ENCODE data around the gene TGFB2. TPM values are rescaled to one million over a fixed set of nuclear protein-coding genes. Genes with fewer than 3 reads are reported as not detected.

Gene TGFB2
- polyA plus RNA-seq, 1 donor (not counting 4 experiments of a cell fraction or from before 2014, with no cell fraction given) = 21.5 TPM

GRCh38 chr1:218412171-218412570 is 67.0 kb downstream of the TGFB2 start:
- H3K27me3 ChIP-seq (ENCODE audit: control insufficient read depth, extremely low read depth, insufficient read depth, low read length) = no peaks in the 10 kb centered on the region
- dilution Hi-C loops (cut with MboI; ENCODE audit: extremely low pct_ligation_motif_present, low sequenced_read_pairs) = no loop called here
- H3K36me3 ChIP-seq (ENCODE audit: control insufficient read depth in 2 of 2, extremely low read depth in 1 of 2, insufficient read depth in 2 of 2, low read length in 2 of 2) = no peaks in the 10 kb centered on the region
- no peaks in the 10 kb centered on the region for H3K9me1 ChIP-seq (ENCODE audit: control insufficient read depth, extremely low read depth, insufficient read depth, low read length)
- no peak for TF ChIP-seq CTCF (optimal IDR thresholded peaks at IDR 0.05 in 1 of 3, IDR thresholded peaks at IDR 0.05 in 1 of 3, conservative IDR thresholded peaks at IDR 0.05 in 1 of 3; ENCODE audit: extremely low read depth in 1 of 3, insufficient read depth in 2 of 3, low read length in 3 of 3)
- no peak for TF ChIP-seq EZH2 (IDR thresholded peaks at IDR 0.05; ENCODE audit: low read length)
- H3K4me1 ChIP-seq (ENCODE audit: control insufficient read depth, extremely low read depth, insufficient read depth, low read length) = peaks cover 21% of the 10 kb centered on the region
- no peak overlapping the region for H2AFZ ChIP-seq (ENCODE audit: control insufficient read depth, low read length)
- H3K27ac ChIP-seq (ENCODE audit: control insufficient read depth, insufficient read depth, low read length) = peak overlapping the region; percentile 25
- no peak for FAIRE-seq
- no peak overlapping the region for H3K4me3 ChIP-seq (ENCODE audit: control insufficient read depth in 2 of 3, extremely low read depth in 1 of 3, insufficient read depth in 2 of 3, low read depth in 1 of 3, low read length in 3 of 3)
- peaks cover 2% of the 10 kb centered on the region for H3K79me2 ChIP-seq (ENCODE audit: control insufficient read depth, insufficient read depth, low read length)
- no peak overlapping the region for H3K4me2 ChIP-seq (ENCODE audit: control insufficient read depth, extremely low read depth, insufficient read depth, low read depth, low read length)
- no peaks in the 10 kb centered on the region for H3K9me3 ChIP-seq (ENCODE audit: control insufficient read depth, low read depth, low read length)
- no peak overlapping the region for H3K9ac ChIP-seq (ENCODE audit: control insufficient read depth, extremely low read depth, insufficient read depth, low read length)
- no peaks in the 10 kb centered on the region for H4K20me1 ChIP-seq (ENCODE audit: control insufficient read depth, extremely low read depth, insufficient read depth, low read length)
- DNase-seq (ENCODE audit: low read depth, low spot score) = no peak

DNA sequence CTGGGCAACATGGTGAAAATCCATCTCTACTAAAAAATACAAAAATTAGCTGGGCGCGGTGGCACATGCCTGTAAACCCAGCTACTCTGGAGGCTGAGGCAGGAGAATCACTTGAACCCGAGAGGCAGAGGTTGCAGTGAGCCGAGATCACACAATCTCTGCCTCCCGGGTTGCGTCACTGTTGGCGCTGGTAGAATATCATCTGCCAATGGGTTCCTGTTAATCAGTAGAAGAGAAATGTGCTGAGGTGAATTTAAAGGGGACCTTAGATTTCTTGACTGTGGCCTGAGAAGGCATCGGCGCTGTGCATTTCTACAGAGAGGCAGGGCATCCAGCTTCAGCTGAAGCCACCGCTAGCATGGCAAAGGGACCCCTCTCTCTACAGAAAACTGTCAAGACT is 68.0 kb downstream of the TGFB2 start:
- TF ChIP-seq CTCF (optimal IDR thresholded peaks at IDR 0.05 in 1 of 3, IDR thresholded peaks at IDR 0.05 in 1 of 3, conservative IDR thresholded peaks at IDR 0.05 in 1 of 3; ENCODE audit: extremely low read depth in 1 of 3, insufficient read depth in 2 of 3, low read length in 3 of 3) = no peak
- no peak for TF ChIP-seq EZH2 (IDR thresholded peaks at IDR 0.05; ENCODE audit: low read length)
- no peaks in the 10 kb centered on the region for H3K9me1 ChIP-seq (ENCODE audit: control insufficient read depth, extremely low read depth, insufficient read depth, low read length)
- no peaks in the 10 kb centered on the region for H3K27me3 ChIP-seq (ENCODE audit: control insufficient read depth, extremely low read depth, insufficient read depth, low read length)
- peaks cover 2% of the 10 kb centered on the region for H3K79me2 ChIP-seq (ENCODE audit: control insufficient read depth, insufficient read depth, low read length)
- peaks cover 21% of the 10 kb centered on the region for H3K4me1 ChIP-seq (ENCODE audit: control insufficient read depth, extremely low read depth, insufficient read depth, low read length)
- DNase-seq (ENCODE audit: low read depth, low spot score) (no peak), FAIRE-seq (no peak)
- H3K9ac ChIP-seq (ENCODE audit: control insufficient read depth, extremely low read depth, insufficient read depth, low read length) = no peak overlapping the region
- H3K4me2 ChIP-seq (ENCODE audit: control insufficient read depth, extremely low read depth, insufficient read depth, low read depth, low read length) = no peak overlapping the region
- no peak overlapping the region for H3K4me3 ChIP-seq (ENCODE audit: control insufficient read depth in 2 of 3, extremely low read depth in 1 of 3, insufficient read depth in 2 of 3, low read depth in 1 of 3, low read length in 3 of 3)
- no peak overlapping the region for H2AFZ ChIP-seq (ENCODE audit: control insufficient read depth, low read length)
- no peak overlapping the region for H3K27ac ChIP-seq (ENCODE audit: control insufficient read depth, insufficient read depth, low read length)
- H3K9me3 ChIP-seq (ENCODE audit: control insufficient read depth, low read depth, low read length) = no peaks in the 10 kb centered on the region
- H4K20me1 ChIP-seq (ENCODE audit: control insufficient read depth, extremely low read depth, insufficient read depth, low read length) = no peaks in the 10 kb centered on the region
- no peaks in the 10 kb centered on the region for H3K36me3 ChIP-seq (ENCODE audit: control insufficient read depth in 2 of 2, extremely low read depth in 1 of 2, insufficient read depth in 2 of 2, low read length in 2 of 2)
- dilution Hi-C loops (cut with MboI; ENCODE audit: extremely low pct_ligation_motif_present, low sequenced_read_pairs) = no loop called here

Data from keratinocyte (primary cell).